SK-N-SH treated with all-trans-retinoic acid at 6 μM for 48 hours (cell line): ENCODE results near the gene ARVCF.

Experiments
- ARNTL ChIP-seq: fragments of 450-650 bp; formaldehyde crosslinking; IDR thresholded peaks from 2 replicates; pipeline ENCODE4 v1.5.0; 2020; ENCODE audit warnings: low read depth, mild to moderate bottlenecking, moderate library complexity, borderline replicate concordance
- BACH2 ChIP-seq: fragments of 250-450 bp; sonication (Bioruptor Pico); IDR thresholded peaks from 2 replicates; pipeline ENCODE4 v1.9.0; 2021; ENCODE audit warnings: mild to moderate bottlenecking, borderline replicate concordance
- CSDC2 ChIP-seq: fragments of 250-450 bp; sonication (Bioruptor Pico); IDR thresholded peaks from 2 replicates; pipeline ENCODE4 v1.5.0; 2020; ENCODE audit warnings: mild to moderate bottlenecking, moderate library complexity
- GLIS3 ChIP-seq: fragments of 250-450 bp; sonication (Bioruptor Pico); IDR thresholded peaks from 2 replicates; pipeline ENCODE4 v1.5.0; 2020; ENCODE audit warnings: mild to moderate bottlenecking, moderate library complexity
- ISL1 ChIP-seq: fragments of 250-450 bp; sonication (Bioruptor Pico); IDR thresholded peaks from 2 replicates; pipeline ENCODE4 v2.1.2; 2022; ENCODE audit warnings: mild to moderate bottlenecking, moderate library complexity
- OSR1 ChIP-seq: fragments of 250-450 bp; sonication (Bioruptor Pico); IDR thresholded peaks from 2 replicates; pipeline ENCODE4 v1.8.0; 2022; ENCODE audit warnings: moderate library complexity, mild to moderate bottlenecking, inconsistent platforms
- RARB ChIP-seq: fragments of 250-450 bp; sonication (Bioruptor Pico); IDR thresholded peaks from 2 replicates; pipeline ENCODE4 v1.8.0; 2021; ENCODE audit warnings: mild to moderate bottlenecking, moderate library complexity
- ZFP30 ChIP-seq: fragments of 450-650 bp; formaldehyde crosslinking; IDR thresholded peaks from 2 replicates; pipeline ENCODE4 v1.5.0; 2022; ENCODE audit warnings: mild to moderate bottlenecking, moderate library complexity
- ZNF565 ChIP-seq: fragments of 450-650 bp; formaldehyde crosslinking; conservative IDR thresholded peaks from 2 replicates; pipeline ENCODE4 v1.5.0; 2020; ENCODE audit warnings: low read depth, mild to moderate bottlenecking, moderate library complexity
- ZNF8 ChIP-seq: fragments of 450-650 bp; formaldehyde crosslinking; IDR thresholded peaks from 2 replicates; pipeline ENCODE4 v1.5.0; 2020; ENCODE audit warnings: mild to moderate bottlenecking, moderate library complexity
- TF ChIP-seq, protein P1 (sequence below): fragments of 250-450 bp; sonication (Bioruptor Pico); IDR thresholded peaks from 2 replicates; pipeline ENCODE4 v1.8.0; 2020; ENCODE audit warnings: mild to moderate bottlenecking, moderate library complexity, borderline replicate concordance
- TF ChIP-seq, protein P2 (sequence below): fragments of 250-450 bp; sonication (Bioruptor Pico); IDR thresholded peaks from 2 replicates; pipeline ENCODE4 v1.5.1; 2020; ENCODE audit warnings: low read depth, mild to moderate bottlenecking, moderate library complexity
- TF ChIP-seq, protein P3 (sequence below): fragments of 250-450 bp; sonication (Bioruptor Pico); IDR thresholded peaks from 2 replicates; pipeline ENCODE4 v1.8.0; 2021; ENCODE audit warnings: low read depth, mild to moderate bottlenecking, moderate library complexity, borderline replicate concordance

DNA sequence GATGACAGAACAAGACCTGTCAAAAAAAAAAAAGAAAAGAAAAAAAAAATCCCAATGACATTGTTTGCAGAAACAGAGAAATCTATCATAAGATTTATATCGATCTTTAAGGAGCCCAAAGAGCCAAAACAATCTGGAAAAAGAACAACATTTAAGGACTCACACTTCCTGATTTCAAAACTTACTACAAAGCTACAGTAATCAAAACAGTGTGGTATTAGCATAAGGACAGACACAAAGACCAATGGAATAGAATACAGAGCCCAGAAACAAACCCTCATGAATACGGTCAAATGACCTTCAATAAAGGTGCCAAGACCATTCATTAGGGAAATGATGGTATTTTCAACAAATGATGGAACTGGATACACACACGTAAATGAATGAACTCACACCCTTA is 12.2 kb downstream of the ARVCF start:
- TF ChIP-seq ISL1 = no peak
- TF ChIP-seq RARB (CRISPR knock-in tag) = no peak
- TF ChIP-seq GLIS3 (CRISPR knock-in tag) = no peak
- no peak for TF ChIP-seq OSR1
- TF ChIP-seq ZNF8 = no peak
- no peak for TF ChIP-seq ZFP30
- TF ChIP-seq, protein P1, sequence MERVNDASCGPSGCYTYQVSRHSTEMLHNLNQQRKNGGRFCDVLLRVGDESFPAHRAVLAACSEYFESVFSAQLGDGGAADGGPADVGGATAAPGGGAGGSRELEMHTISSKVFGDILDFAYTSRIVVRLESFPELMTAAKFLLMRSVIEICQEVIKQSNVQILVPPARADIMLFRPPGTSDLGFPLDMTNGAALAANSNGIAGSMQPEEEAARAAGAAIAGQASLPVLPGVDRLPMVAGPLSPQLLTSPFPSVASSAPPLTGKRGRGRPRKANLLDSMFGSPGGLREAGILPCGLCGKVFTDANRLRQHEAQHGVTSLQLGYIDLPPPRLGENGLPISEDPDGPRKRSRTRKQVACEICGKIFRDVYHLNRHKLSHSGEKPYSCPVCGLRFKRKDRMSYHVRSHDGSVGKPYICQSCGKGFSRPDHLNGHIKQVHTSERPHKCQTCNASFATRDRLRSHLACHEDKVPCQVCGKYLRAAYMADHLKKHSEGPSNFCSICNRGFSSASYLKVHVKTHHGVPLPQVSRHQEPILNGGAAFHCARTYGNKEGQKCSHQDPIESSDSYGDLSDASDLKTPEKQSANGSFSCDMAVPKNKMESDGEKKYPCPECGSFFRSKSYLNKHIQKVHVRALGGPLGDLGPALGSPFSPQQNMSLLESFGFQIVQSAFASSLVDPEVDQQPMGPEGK = no peak
- no peak for TF ChIP-seq ARNTL (CRISPR knock-in tag)
- no peak for TF ChIP-seq CSDC2 (CRISPR knock-in tag)
- TF ChIP-seq, protein P2, sequence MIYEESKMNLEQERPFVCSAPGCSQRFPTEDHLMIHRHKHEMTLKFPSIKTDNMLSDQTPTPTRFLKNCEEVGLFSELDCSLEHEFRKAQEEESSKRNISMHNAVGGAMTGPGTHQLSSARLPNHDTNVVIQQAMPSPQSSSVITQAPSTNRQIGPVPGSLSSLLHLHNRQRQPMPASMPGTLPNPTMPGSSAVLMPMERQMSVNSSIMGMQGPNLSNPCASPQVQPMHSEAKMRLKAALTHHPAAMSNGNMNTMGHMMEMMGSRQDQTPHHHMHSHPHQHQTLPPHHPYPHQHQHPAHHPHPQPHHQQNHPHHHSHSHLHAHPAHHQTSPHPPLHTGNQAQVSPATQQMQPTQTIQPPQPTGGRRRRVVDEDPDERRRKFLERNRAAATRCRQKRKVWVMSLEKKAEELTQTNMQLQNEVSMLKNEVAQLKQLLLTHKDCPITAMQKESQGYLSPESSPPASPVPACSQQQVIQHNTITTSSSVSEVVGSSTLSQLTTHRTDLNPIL (CRISPR knock-in tag) = no peak
- TF ChIP-seq BACH2 (CRISPR knock-in tag) = no peak
- no peak for TF ChIP-seq ZNF565 (CRISPR knock-in tag)
- TF ChIP-seq, protein P3, sequence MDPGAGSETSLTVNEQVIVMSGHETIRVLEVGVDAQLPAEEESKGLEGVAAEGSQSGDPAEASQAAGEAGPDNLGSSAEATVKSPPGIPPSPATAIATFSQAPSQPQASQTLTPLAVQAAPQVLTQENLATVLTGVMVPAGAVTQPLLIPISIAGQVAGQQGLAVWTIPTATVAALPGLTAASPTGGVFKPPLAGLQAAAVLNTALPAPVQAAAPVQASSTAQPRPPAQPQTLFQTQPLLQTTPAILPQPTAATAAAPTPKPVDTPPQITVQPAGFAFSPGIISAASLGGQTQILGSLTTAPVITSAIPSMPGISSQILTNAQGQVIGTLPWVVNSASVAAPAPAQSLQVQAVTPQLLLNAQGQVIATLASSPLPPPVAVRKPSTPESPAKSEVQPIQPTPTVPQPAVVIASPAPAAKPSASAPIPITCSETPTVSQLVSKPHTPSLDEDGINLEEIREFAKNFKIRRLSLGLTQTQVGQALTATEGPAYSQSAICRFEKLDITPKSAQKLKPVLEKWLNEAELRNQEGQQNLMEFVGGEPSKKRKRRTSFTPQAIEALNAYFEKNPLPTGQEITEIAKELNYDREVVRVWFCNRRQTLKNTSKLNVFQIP (CRISPR knock-in tag) = no peak
